Pulmonary artery endothelial cell (primary cell): ENCODE measurements around the gene GPS1. TPM values are rescaled to one million over a fixed set of nuclear protein-coding genes. Genes with fewer than 3 reads are reported as not detected.

Source experiments
- DNase-seq: peaks from one replicate; pipeline ENCODE4 v3.0.0-alpha.2; 2011; ENCODE audit warnings: low read depth, low spot score
- total RNA-seq: library from RNA; depleted of rRNA; stranded (reverse); fragments of >200 nt; gene quantifications from 2 replicates; pipeline ENCODE4 v1.2.3, GENCODE V29; 2014

GPS1 gene
- total RNA-seq, 1 donor from 2014 or later: 110 TPM

- no peak for DNase-seq
These were observed 25.3 kb downstream of the GPS1 start for GRCh38 chr17:82076785-82077591.

GRCh38 chr17:82077617-82078358 lies 26.1 kb downstream of the GPS1 start:
- DNase-seq: no peak

- no peak for DNase-seq
These were observed 26.7 kb downstream of the GPS1 start for GRCh38 chr17:82078433-82078832.

- DNase-seq: no peak
These were observed 27.4 kb downstream of the GPS1 start for GRCh38 chr17:82079001-82079677.

GRCh38 chr17:82080048-82080788 lies 28.5 kb downstream of the GPS1 start:
- DNase-seq: no peak

- no peak for DNase-seq
These were observed 29.2 kb downstream of the GPS1 start for GRCh38 chr17:82080789-82081464.

GRCh38 chr17:82081546-82081945 lies 29.8 kb downstream of the GPS1 start:
- DNase-seq: no peak

- no peak for DNase-seq
These were observed 30.3 kb downstream of the GPS1 start for GRCh38 chr17:82081966-82082365.

GRCh38 chr17:82082456-82082855 lies 30.8 kb downstream of the GPS1 start:
- no peak for DNase-seq

- DNase-seq: no peak
These were observed 31.3 kb downstream of the GPS1 start for GRCh38 chr17:82083009-82083408.

GRCh38 chr17:82083533-82084359 lies 32.0 kb downstream of the GPS1 start:
- no peak for DNase-seq

GRCh38 chr17:82084373-82085030 lies 32.8 kb downstream of the GPS1 start:
- no peak for DNase-seq

GRCh38 chr17:82085031-82085861 lies 33.5 kb downstream of the GPS1 start:
- no peak for DNase-seq

GRCh38 chr17:82085931-82086764 lies 34.5 kb downstream of the GPS1 start:
- no peak for DNase-seq

- no peak for DNase-seq
These were observed 35.5 kb downstream of the GPS1 start for GRCh38 chr17:82086941-82087906.
